Uterus (tissue), 2 donors: ENCODE results near the gene CACNA1E.

ENCODE experiments used
- CTCF ChIP-seq, 4 experiments: fragments of 200-600 bp in 2 of 4; fragments of 450-650 bp in 2 of 4; sonication (generic) in 2 of 4; IDR thresholded peaks; one replicate each; pipeline ENCODE4 v1.5.1; 2016 to 2019; ENCODE audit warnings: antibody characterized with exemption in 4 of 4, mild to moderate bottlenecking in 2 of 4, moderate library complexity in 1 of 4
- POLR2A ChIP-seq, 2 donors: fragments of 450-650 bp; IDR thresholded peaks; one replicate each; pipeline ENCODE4 v1.6.1; 2016; ENCODE audit warnings: antibody characterized with exemption in 2 of 2, mild to moderate bottlenecking in 1 of 2, moderate library complexity in 1 of 2

GRCh38 chr1:181803421-181803820 lies 320.1 kb downstream of the CACNA1E start:
- no peak for TF ChIP-seq CTCF (IDR thresholded peaks at IDR 0.05)
- TF ChIP-seq POLR2A (IDR thresholded peaks at IDR 0.05), result no peak
